Endothelial cell of umbilical vein (primary cell): Measurements from ENCODE around the gene SMIM12. TPM values are rescaled to one million over a fixed set of nuclear protein-coding genes. Genes with fewer than 3 reads are reported as not detected.

Experiments
- BruUV-seq: library from RNA; stranded (reverse); fragments of 400-500 nt; replicated peaks from 2 replicates; lab custom pipeline; 2021; lab: Mats Ljungman, UMichigan
- CTCF ChIA-PET: fragments of 300-600, 350-600 bp; sonication (Branson Sonifier 250); formaldehyde crosslinking; loops from one replicate; lab custom pipeline; 2021; ENCODE audit warnings: antibody characterized with exemption, inconsistent platforms; lab: Charles Lee
- POLR2A ChIA-PET: fragments of 300-600, 350-600 bp; sonication (Branson Sonifier 250); formaldehyde crosslinking; loops from one replicate; lab custom pipeline; 2021; ENCODE audit warnings: antibody characterized with exemption, inconsistent platforms; lab: Charles Lee
- DNase-seq: peaks from one replicate; pipeline ENCODE4 v3.0.0-alpha.2; 2011; ENCODE audit warnings: low read depth, low spot score
- FAIRE-seq: peaks from 2 replicates; lab custom pipeline; 2011; peaks lifted over from hg19 to GRCh38; lab: Jason Lieb, UNC
- H2AFZ ChIP-seq: 2 replicates; pipeline ENCODE4 v1.6.0; 2012; ENCODE audit warnings: low read depth, low read length, control low read depth, inconsistent platforms
- H3K27ac ChIP-seq: 2 replicates; pipeline ENCODE4 v1.5.1; 2011; ENCODE audit warnings: low read depth, mild to moderate bottlenecking, control low read depth, low read length, moderate library complexity; ENCODE audit not compliant: insufficient read depth
- H3K27me3 ChIP-seq, 2 experiments: 2 replicates each; pipeline versions ENCODE4 v1.6.0 to v1.6.1; 2011; ENCODE audit warnings: low read length in 2 of 2, mixed read lengths in 1 of 2; ENCODE audit not compliant: control insufficient read depth in 2 of 2, insufficient read depth in 2 of 2
- H3K36me3 ChIP-seq, 2 experiments: 2 replicates in 1 of 2; 3 replicates in 1 of 2; pipeline ENCODE4 v1.5.1; 2011; ENCODE audit warnings: low read length in 2 of 2, mild to moderate bottlenecking in 1 of 2, moderate library complexity in 1 of 2; ENCODE audit not compliant: control insufficient read depth in 2 of 2, insufficient read depth in 2 of 2; ENCODE audit errors: extremely low read depth in 1 of 2
- H3K4me1 ChIP-seq: 3 replicates; pipeline ENCODE4 v1.5.1; 2011; ENCODE audit warnings: mild to moderate bottlenecking, low read length; ENCODE audit not compliant: control insufficient read depth, insufficient read depth; ENCODE audit errors: extremely low read depth
- H3K4me2 ChIP-seq: 2 replicates; pipeline ENCODE4 v1.6.1; 2011; ENCODE audit warnings: low read length, control low read depth, mixed read lengths; ENCODE audit not compliant: insufficient read depth
- H3K4me3 ChIP-seq, 3 experiments: fragments of 200-600 bp in 1 of 3; sonication (generic), shearing (Covaris generic) in 1 of 3; replicated peaks in 1 of 3; 2 replicates each; pipeline ENCODE4 v1.5.1; 2011 to 2016; ENCODE audit warnings: control low read depth in 3 of 3, low read length in 3 of 3, mild to moderate bottlenecking in 2 of 3, inconsistent platforms in 1 of 3, low read depth in 1 of 3, moderate library complexity in 1 of 3; ENCODE audit not compliant: insufficient read depth in 1 of 3
- H3K79me2 ChIP-seq: 2 replicates; pipeline ENCODE4 v1.6.0; 2012; ENCODE audit warnings: low read length, inconsistent platforms; ENCODE audit not compliant: control insufficient read depth, insufficient read depth
- H3K9ac ChIP-seq: replicated peaks from 2 replicates; pipeline ENCODE3; 2011; ENCODE audit warnings: low read length, control low read depth; ENCODE audit not compliant: insufficient read depth; ENCODE audit errors: extremely low read depth
- H3K9me1 ChIP-seq: replicated peaks from 3 replicates; pipeline ENCODE4 v1.6.0; 2011; ENCODE audit warnings: mild to moderate bottlenecking, low read length; ENCODE audit not compliant: control insufficient read depth, insufficient read depth; ENCODE audit errors: extremely low read depth
- H3K9me3 ChIP-seq: replicated peaks from 2 replicates; pipeline ENCODE4 v1.5.1; 2012; ENCODE audit warnings: low read length, inconsistent platforms; ENCODE audit not compliant: control insufficient read depth, insufficient read depth
- H4K20me1 ChIP-seq: replicated peaks from 2 replicates; pipeline ENCODE3; 2011; ENCODE audit warnings: mild to moderate bottlenecking, low read length; ENCODE audit not compliant: control insufficient read depth, insufficient read depth; ENCODE audit errors: extremely low read depth
- CTCF ChIP-seq, 2 donors: IDR thresholded peaks; 1 replicate in 1 of 2; 2 replicates in 1 of 2; pipeline ENCODE4 v1.5.1; 2011; ENCODE audit warnings: low read length in 2 of 2, mild to moderate bottlenecking in 2 of 2, moderate library complexity in 2 of 2, control low read depth in 1 of 2, inconsistent platforms in 1 of 2, low read depth in 1 of 2; ENCODE audit not compliant: insufficient read depth in 1 of 2; ENCODE audit errors: extremely low read depth in 1 of 2
- EZH2 ChIP-seq: IDR thresholded peaks from 2 replicates; pipeline ENCODE4 v1.6.1; 2012; ENCODE audit warnings: borderline replicate concordance, low read depth, mild to moderate bottlenecking, moderate library complexity, low read length, inconsistent platforms; ENCODE audit not compliant: severe bottlenecking
- FOS ChIP-seq: IDR thresholded peaks from 2 replicates; pipeline ENCODE4 v1.6.1; 2011; ENCODE audit warnings: mild to moderate bottlenecking, low read length, moderate library complexity, borderline replicate concordance; ENCODE audit not compliant: insufficient read depth
- GATA2 ChIP-seq: IDR thresholded peaks from 2 replicates; pipeline ENCODE4 v1.7.0; 2011; ENCODE audit warnings: low read depth, mild to moderate bottlenecking, moderate library complexity, mixed read lengths, low read length; ENCODE audit not compliant: insufficient read length, insufficient read depth
- JUN ChIP-seq: IDR thresholded peaks from 2 replicates; pipeline ENCODE4 v1.6.1; 2011; ENCODE audit warnings: borderline replicate concordance, low read depth; ENCODE audit not compliant: insufficient read length, insufficient read depth
- MYC ChIP-seq: IDR thresholded peaks from one replicate; pipeline ENCODE4 v1.6.1; 2011; ENCODE audit warnings: mild to moderate bottlenecking, low read depth, low read length
- POLR2A ChIP-seq: IDR thresholded peaks from 2 replicates; pipeline ENCODE4 v1.6.1; 2012; ENCODE audit warnings: low read depth, mild to moderate bottlenecking, control low read depth, low read length
- POLR2AphosphoS5 ChIP-seq: IDR thresholded peaks from 2 replicates; pipeline ENCODE4 v1.6.1; 2012; ENCODE audit warnings: low read depth, mild to moderate bottlenecking, control low read depth, low read length, moderate library complexity; ENCODE audit not compliant: insufficient read depth
- dilution Hi-C: fragments of 300-500 bp; cut with MboI; formaldehyde crosslinking; loops from one replicate; pipeline ENCODE4 v1.15.0; 2019; ENCODE audit warnings: low sequenced_read_pairs; ENCODE audit not compliant: extremely low pct_ligation_motif_present
- intact Hi-C: fragments of 100-400 bp; cut with micrococcal nuclease; formaldehyde crosslinking; loops from one replicate; pipeline ENCODE4 v1.10.0; 2022
- polyA plus RNA-seq, 4 experiments: library from polyadenylated mRNA; depleted of rRNA in 3 of 4; stranded (reverse) in 3 of 4; unstranded in 1 of 4; fragments of >200 nt; gene quantifications; 2 replicates each; pipeline versions ENCODE4 v1.2.1 to v1.2.3, GENCODE V29; 2011 to 2012; ENCODE audit warnings: missing spikeins in 1 of 4
- total RNA-seq: library from RNA; stranded (reverse); gene quantifications from 2 replicates; pipeline ENCODE4 v1.2.3, GENCODE V29; 2021
- TF ChIP-seq, protein P1 (sequence below): IDR thresholded peaks from 2 replicates; pipeline ENCODE4 v1.6.1; 2011; ENCODE audit not compliant: insufficient read depth, insufficient read length

The SMIM12 gene
- total and polyA plus RNA-seq, 2 donors (not counting 3 experiments of a cell fraction or from before 2014, with no cell fraction given), result 66.2 to 85.9 TPM

DNA sequence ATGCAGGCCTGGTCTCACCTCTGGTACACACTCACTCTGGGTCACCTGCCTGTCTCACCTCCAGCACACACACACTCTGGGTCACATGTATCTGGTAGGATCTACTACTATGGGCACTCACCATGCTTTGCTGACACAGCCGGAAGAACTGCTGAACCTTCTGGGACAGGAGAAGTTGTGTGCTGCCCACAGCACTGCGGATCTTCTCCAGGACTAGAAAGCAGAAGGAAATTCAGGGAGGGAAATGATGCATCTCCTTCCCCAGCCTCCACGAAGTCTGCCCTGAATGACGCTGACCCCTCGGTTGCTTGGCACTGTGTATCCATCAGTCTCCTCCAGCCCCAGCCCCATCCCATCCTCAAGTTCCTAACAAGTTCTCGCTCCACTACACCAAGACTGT, 7.9 kb upstream of the SMIM12 start:
- Histone ChIP-seq H3K27ac (no peak overlapping the region), H3K9me3 (no peaks in the 10 kb centered on the region), H2AFZ (no peak overlapping the region), H4K20me1 (no peaks in the 10 kb centered on the region), H3K9ac (no peak overlapping the region), H3K79me2 (no peaks in the 10 kb centered on the region), H3K4me2 (no peak overlapping the region), H3K36me3 (no peaks in the 10 kb centered on the region), H3K4me1 (peaks cover 7% of the 10 kb centered on the region), H3K9me1 (no peaks in the 10 kb centered on the region), H3K4me3 (no peak overlapping the region), H3K27me3 (peaks cover 14 to 17% of the 10 kb centered on the region in 2 experiments)
- FAIRE-seq, result no peak
- ChIA-PET CTCF (interaction anchor here (1.5 to 4.7 kb wide), 6 partner anchors 8 to 117 kb away, joined by 9 to 59 read pairs (median 17); partner anchors contain the start of genes SMIM12 and TMEM35B), POLR2A (no interaction called here)
- no peak for TF ChIP-seq EZH2
- TF ChIP-seq JUN, result no peak
- TF ChIP-seq FOS, result no peak
- no peak for TF ChIP-seq MYC
- TF ChIP-seq POLR2A, result no peak
- TF ChIP-seq, protein P1, sequence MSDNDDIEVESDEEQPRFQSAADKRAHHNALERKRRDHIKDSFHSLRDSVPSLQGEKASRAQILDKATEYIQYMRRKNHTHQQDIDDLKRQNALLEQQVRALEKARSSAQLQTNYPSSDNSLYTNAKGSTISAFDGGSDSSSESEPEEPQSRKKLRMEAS, result no peak
- TF ChIP-seq POLR2AphosphoS5, result no peak
- no peak for TF ChIP-seq GATA2
- no peak for TF ChIP-seq CTCF (IDR thresholded peaks at IDR 0.05; ENCODE audit: extremely low read depth in 1 of 2, insufficient read depth in 1 of 2, low read depth in 1 of 2, low read length in 2 of 2)
- intact Hi-C loops, result no loop called here
- BruUV-seq, result no TSS peak
- dilution Hi-C loops, result no loop called here
- DNase-seq, result no peak
